Umbilical cord (tissue), 2 donors: ENCODE results near the gene CCDC57. TPM values are rescaled to one million over a fixed set of nuclear protein-coding genes. Genes with fewer than 3 reads are reported as not detected.
"Not testable (repeated sequence)": the region's sequence is repeated elsewhere in the genome, so short reads cannot be mapped to it uniquely, and the experiment has no call there.

Experiments
- DNase-seq: peaks from one replicate; pipeline ENCODE4 v3.0.0-alpha.2; 2015; ENCODE audit warnings: low spot score
- total RNA-seq: library from RNA; depleted of rRNA; stranded (reverse); fragments of >200 nt; gene quantifications from one replicate; pipeline ENCODE4 v1.2.3, GENCODE V29; 2014; ENCODE audit warnings: low replicate concordance; ENCODE audit not compliant: insufficient read depth

CCDC57 gene, protein sequence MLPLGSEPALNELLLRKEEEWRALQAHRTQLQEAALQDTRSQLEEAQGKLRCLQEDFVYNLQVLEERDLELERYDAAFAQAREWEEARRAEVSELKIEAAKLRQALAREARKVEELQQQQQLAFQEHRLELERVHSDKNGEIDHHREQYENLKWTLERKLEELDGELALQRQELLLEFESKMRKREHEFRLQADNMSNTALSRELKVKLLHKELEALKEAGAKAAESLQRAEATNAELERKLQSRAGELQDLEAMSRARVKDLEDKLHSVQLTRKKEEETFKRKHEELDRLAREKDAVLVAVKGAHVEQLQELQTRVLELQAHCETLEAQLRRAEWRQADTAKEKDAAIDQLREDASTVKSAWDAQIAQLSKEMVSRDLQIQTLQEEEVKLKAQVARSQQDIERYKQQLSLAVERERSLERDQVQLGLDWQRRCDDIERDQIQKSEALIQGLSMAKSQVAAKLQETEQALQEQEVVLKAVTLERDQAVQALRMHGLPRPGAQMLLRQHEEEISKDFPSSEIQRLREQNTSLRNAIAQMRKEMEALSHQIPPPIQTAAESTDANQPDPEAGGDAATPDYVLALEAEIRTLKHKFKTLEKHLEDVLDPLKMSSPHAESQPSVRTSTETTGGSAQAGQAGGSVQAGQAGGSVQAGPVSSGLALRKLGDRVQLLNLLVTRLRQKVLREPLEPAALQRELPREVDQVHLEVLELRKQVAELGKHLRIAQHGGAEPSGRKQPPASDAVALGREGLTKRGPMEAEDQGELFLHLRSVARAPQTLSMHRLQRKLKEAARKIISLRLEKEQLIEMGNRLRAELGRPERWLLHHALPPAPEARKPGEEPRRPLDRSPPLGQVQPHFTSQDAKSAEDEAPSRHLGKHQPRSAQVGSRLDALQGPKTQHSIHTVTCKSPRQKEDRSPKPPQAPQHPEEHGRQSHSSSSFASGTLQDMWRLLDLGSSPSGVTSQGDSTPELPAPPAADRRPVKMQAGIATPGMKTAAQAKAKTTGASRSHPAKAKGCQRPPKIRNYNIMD
- 17.1 TPM for total RNA-seq

- peak; percentile 77 for DNase-seq
Measured at GRCh38 chr17:82212331-82213250, at the start of gene CCDC57. CCDC57 (minus strand) TSS chr17:82212842; CDS start chr17:82201944, 10,898 bp downstream.

DNA sequence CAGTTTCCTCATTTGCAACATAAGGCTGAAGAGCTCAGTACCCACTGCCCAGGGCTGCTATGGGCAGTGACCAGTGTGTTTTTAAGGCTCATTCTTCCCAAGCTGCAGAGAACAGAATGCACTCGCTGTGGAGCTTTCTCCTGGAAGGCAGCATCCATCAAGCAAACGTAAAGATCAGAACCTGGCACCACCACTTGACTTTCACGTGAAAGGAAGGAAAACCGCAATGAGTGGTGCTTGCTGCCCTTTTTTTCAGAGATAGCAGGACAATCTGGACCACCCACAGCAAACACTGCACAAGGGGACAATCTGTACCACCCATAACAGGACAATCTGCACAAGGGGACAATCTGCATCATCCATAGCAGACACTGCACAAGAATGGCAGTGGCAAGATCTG, 49.7 kb upstream of the CCDC57 start:
- no peak for DNase-seq

GRCh38 chr17:82259972-82260961, 47.6 kb upstream of the CCDC57 start:
- DNase-seq = not testable (repeated sequence)

DNA sequence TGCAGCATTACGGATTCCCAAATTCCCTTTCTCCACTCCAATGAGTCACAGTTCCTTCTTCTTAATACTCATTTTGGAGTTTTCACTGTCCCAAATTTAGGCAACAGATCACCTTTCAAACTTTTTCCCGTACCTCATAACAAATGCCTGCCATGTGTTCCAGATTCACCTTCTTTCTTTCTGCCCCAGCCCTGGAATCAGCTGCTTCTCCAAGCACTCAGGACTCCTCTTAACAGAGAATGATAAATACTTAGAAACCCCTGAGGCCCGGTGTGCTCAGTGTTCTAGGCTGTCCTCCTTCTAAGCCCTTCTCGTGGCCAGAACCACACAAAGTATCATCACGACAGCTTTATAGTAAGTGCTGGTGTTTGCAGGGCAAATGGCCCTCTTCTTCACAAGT, 45.9 kb upstream of the CCDC57 start:
- no peak for DNase-seq

- DNase-seq = no peak
Measured at GRCh38 chr17:82257473-82257872, 44.8 kb upstream of the CCDC57 start.

DNA sequence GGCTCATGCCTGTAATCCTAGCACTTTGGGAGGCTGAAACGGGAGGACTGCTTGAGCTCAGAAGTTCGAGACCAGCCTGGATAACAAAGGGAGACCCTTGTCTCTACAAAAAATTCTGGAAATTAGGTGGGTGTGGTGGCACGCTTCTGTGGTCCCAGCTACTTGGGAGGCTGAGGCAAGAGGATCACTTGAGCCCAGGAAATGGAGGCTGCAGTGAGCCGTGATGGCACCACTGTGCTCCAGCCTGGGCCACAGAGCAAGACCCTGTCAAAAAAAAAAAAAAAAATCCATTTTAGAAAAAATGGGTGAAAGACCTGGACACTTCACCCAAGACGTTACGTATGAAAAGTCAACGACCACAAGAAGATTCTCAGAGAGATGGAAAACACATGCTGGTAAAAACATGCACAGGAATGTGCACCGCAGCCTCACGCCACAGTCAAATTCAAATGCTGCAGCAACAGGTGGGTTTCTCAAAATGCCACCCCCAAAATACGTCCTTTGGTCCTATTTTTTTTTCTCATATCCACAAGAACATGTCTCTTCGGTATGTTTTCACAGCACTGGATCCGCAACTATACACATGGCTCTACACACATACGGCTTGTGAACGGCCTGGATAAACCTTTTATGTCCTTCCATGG, 43.7 kb upstream of the CCDC57 start:
- DNase-seq = no peak

DNA sequence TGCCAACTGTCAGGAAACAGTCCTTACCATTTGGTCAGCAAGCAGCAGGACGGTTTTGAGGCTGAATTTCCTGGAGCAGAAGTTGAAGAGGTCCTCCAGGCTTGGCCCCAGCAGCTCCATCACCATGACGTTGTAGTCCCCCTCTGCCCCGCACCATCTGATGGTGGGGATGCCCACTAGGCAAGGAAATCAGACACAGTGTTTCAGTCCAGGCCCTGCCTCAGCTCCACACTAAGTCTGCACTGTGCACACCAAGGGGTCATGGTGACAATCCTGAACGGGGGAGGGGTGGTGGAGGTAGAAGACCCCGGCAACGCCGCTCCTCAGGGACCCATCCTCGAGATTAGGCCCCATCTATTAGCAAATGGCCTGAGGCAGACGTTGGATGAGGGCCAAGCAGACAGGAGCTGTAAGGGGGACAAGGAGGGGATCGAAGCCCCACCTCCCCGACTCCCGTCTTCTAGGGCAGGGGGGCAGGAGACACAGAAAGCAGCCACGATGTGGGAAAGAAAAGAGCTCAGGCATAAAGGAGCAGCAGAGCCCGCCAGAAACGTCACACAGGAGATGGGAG, 42.8 kb upstream of the CCDC57 start:
- DNase-seq = no peak

GRCh38 chr17:82254746-82255145, 42.1 kb upstream of the CCDC57 start:
- not testable (repeated sequence) for DNase-seq

GRCh38 chr17:82254096-82254495, 41.5 kb upstream of the CCDC57 start:
- not testable (repeated sequence) for DNase-seq

GRCh38 chr17:82253179-82253544, 40.5 kb upstream of the CCDC57 start:
- no peak for DNase-seq

- no peak for DNase-seq
Measured at GRCh38 chr17:82252511-82253178, 40.0 kb upstream of the CCDC57 start.

- DNase-seq = no peak
Measured at GRCh38 chr17:82250868-82251500, 38.3 kb upstream of the CCDC57 start.

DNA sequence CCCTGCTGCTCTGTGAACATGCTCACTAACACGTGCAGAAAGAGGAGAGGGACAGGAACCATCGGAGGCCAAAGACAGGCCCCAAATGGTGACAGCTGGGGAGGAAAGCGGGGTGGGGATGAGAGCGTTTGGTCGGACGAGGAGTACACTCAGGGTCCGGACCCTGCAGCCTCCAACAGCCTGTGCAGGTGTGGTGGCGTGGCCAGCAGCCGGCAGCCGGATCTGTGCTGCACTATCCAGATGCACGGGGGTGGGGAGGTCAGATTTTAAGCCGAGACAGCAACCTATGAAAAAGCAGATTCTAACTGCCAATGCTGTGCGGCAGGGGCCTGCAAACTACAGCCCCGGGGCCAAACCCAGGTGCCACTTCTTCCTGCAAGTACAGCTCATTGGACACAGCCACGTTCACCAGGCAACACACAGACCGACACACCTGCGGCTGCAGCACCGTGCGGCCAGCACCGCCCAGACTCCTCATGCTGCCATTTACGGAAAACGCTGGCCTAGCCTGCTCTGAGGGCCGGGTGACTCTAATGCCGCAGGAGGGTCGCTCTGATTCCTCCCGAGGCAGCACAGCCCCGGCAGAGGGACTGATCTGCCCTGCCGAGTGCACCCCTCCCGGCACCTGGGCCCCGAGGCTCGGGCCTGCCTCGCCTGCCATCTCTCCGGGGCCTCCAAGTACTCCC, 37.4 kb upstream of the CCDC57 start:
- DNase-seq = no peak

DNA sequence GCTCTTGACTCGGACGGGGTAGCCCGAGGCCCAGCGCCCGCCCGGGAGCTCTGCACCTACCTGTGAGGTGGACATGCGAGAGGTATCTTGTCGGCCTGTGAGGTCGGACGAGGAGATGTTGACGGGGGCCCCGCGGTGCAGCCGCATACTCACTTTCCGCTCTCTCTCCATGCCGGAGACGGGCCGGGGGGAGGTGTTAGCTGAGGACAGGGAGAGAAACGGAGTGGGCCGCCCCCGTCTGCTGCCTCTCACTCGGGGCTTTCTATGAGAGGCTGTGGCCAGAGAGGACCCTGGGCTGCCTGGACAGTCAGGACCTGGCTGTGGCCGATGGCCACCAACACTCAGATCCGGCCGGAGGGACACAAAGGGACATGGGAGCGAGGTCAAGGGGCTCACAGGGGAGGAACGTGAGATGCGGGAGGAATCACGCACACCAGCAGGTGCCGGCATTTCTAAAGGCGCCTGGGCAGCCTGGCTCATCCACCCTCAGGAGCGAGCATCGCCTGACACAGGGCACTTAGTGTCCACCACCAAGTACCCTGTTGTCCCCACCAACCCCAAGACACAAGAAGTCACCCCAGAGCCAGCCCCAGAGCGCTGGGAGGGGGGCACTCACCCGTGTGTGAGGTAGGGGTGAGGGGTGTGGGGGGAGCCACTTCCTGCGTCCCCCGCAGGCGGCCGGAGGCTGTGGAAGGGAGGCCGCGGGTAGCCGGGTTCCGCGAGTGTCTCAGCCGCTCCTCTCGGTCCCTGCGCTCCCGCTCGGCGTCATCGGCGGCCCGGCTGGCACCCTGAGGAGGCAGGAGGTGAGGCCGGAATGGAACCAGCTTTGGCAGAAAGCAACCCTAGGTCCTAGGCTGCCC, 36.4 kb upstream of the CCDC57 start:
- DNase-seq = no peak

GRCh38 chr17:82247856-82248671, 35.4 kb upstream of the CCDC57 start:
- no peak for DNase-seq
